ENCODE results near the gene VPS39.

- TF ChIP-seq ELK4 (CRISPR knock-in tag; IDR thresholded peaks at IDR 0.05; ENCODE audit: borderline replicate concordance) (no peak), GLI4 (CRISPR knock-in tag; IDR thresholded peaks at IDR 0.05; ENCODE audit: borderline replicate concordance) (no peak), SNAI1 (CRISPR knock-in tag; IDR thresholded peaks at IDR 0.05; ENCODE audit: borderline replicate concordance) (no peak), ZBTB2 (CRISPR knock-in tag; IDR thresholded peaks at IDR 0.05; ENCODE audit: low read depth) (no peak), TRIM24 (CRISPR knock-in tag; IDR thresholded peaks at IDR 0.05) (no peak), THRA (CRISPR knock-in tag; IDR thresholded peaks at IDR 0.05; ENCODE audit: borderline replicate concordance) (no peak), EP300 (IDR thresholded peaks at IDR 0.05; ENCODE audit: low read depth in 2 of 2, low read length in 2 of 2) (no peak), EP300 (CRISPR knock-in tag; IDR thresholded peaks at IDR 0.05; ENCODE audit: borderline replicate concordance) (no peak), ZNF781 (CRISPR knock-in tag; IDR thresholded peaks at IDR 0.05; ENCODE audit: borderline replicate concordance, not compliant biosample characterization) (no peak), MEIS2 (CRISPR knock-in tag; IDR thresholded peaks at IDR 0.05) (no peak), CTCF (CRISPR knock-in tag; IDR thresholded peaks at IDR 0.05) (no peak), MED1 (CRISPR knock-in tag; IDR thresholded peaks at IDR 0.05) (no peak), HNF4G (IDR thresholded peaks at IDR 0.05; ENCODE audit: borderline replicate concordance, low read depth, low read length) (no peak), HNF4G (CRISPR knock-in tag; IDR thresholded peaks at IDR 0.05; ENCODE audit: borderline replicate concordance, low read depth) (no peak), ZNF124 (CRISPR knock-in tag; IDR thresholded peaks at IDR 0.05) (no peak)
- TF ChIP-seq, protein P1, sequence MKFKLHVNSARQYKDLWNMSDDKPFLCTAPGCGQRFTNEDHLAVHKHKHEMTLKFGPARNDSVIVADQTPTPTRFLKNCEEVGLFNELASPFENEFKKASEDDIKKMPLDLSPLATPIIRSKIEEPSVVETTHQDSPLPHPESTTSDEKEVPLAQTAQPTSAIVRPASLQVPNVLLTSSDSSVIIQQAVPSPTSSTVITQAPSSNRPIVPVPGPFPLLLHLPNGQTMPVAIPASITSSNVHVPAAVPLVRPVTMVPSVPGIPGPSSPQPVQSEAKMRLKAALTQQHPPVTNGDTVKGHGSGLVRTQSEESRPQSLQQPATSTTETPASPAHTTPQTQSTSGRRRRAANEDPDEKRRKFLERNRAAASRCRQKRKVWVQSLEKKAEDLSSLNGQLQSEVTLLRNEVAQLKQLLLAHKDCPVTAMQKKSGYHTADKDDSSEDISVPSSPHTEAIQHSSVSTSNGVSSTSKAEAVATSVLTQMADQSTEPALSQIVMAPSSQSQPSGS (CRISPR knock-in tag; IDR thresholded peaks at IDR 0.05), result no peak
Measured at GRCh38 chr15:42143356-42143755, 64.7 kb downstream of the VPS39 start.

All from HepG2 (cell line).